SKM-1 treated with dmso at 0.1 percent for 144 hours (cell line): ENCODE results near the gene SPIRE2.
"Not testable (repeated sequence)": the region's sequence is repeated elsewhere in the genome, so short reads cannot be mapped to it uniquely, and the experiment has no call there.

Experiments used
- DNase-seq: peaks from one replicate; lab custom pipeline; 2025; ENCODE audit not compliant: unreplicated experiment; lab: John Stamatoyannopoulos, UW

Gene SPIRE2

DNA sequence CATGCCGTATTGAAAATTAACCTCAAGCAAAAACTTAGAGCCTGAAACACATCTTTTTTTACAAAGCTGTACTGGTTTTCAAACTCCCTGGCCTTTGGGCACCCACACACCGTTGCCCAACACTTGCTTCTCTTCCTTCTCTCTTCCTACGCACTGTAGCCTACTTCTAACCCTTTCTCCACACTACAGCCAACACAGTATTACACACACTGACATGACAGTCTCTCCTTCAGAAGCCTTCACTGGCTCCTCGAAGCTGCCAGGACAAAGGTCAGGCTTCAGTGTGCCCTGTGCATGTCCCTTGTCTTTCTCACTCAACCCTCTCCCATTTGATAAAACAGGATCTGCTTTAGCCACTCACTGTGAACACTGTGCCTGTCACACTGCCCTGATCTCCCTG is 19.8 kb upstream of the SPIRE2 start:
- no peak for DNase-seq

DNA sequence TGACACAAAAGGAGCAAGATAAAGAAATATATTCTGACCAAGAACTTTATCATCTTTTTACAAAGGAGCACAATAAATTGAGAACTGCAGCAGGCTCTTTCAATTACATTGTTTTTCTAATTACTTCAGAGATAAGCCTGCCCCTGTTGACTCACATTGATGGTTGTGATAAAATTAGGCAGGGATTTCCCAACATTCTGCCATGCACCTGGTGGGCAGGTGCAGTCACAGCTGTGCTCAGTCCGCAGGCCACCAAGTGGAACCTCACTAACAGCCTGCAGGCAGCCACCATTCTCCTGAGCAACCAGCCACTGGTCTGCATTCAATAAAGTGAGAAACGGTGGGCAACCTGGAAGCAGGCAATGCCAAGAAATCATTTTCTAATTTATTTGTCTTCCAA is 17.0 kb upstream of the SPIRE2 start:
- no peak for DNase-seq

DNA sequence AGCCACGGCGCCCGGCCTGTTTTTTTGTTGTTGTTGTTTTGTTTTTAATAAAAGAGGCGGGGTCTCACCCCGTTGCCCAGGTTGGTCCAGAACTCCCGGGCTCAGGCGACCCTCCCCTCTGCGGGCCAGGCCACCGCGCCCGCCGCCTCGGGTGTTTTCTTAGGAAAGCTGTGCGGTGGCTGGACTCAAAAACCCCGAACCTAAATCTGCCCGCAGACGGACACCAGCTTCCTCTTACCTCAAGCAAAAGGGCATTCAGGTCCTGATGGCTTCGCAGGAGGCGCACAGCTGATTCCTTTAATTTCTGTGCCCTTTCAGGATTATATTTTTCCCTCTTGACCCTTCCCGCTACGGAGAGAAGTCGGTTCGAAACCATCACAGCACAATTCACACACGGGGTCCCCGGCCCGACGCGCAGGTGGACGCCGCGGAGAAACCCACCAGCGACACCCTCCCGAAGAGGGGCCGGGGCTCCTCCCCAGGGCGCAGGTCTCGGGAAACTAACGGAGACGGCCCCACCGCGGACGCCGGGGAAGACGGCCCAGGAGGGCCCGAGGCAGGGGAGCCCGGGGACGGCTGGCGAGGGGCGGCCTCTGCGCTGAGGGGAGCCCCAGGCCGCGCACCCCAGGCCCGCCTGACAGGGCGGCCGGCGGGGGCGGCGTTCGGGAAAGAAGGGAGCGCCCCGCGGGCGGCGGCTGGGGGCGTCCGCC is 12.5 kb upstream of the SPIRE2 start:
- DNase-seq: peak; percentile 26

DNA sequence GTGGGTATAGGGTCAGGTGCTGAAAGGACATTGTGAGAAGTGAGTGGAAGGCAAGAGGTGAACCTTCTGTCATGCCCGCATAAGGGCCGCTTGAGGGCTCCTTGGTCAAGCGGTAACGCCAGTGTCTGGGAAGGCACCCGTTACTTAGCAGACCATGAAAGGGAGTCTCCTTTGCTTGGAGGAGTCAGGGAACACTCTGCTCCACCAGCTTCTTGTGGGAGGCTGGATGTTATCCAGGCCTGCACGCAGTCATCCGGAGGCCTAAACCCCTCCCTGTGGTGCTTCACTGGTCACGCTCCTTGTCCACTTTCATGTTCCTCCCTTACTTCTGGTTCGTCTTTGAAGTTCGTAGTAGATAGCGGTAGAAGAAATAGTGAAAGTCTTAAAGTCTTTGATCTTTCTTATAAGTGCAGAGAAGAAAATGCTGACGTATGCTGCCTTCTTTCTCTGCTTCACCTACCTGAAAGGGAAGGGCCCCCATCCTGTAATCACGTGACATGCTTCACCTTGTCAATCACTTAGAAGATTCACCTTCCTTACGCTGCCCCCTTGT is 9.3 kb upstream of the SPIRE2 start:
- not testable (repeated sequence) for DNase-seq

DNA sequence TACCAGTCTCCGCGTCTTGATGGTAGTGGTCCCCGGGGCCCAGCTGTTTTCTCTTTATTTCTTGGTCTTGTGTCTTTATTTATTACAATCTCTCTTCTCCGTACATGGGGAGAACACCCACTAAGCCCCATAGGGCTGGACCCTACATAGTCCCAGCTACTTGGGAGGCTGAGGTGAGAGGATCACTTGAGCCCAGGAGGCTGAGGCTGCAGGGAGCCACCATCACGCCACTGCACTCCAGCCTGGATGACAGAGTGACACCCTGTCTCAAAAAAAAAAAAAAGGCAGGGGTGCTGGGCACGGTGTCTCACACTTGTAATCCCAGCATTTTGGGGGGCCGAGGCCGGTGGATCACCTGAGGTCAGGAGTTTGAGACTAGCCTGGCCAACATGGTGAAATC is 8.8 kb upstream of the SPIRE2 start:
- DNase-seq: not testable (repeated sequence)

DNA sequence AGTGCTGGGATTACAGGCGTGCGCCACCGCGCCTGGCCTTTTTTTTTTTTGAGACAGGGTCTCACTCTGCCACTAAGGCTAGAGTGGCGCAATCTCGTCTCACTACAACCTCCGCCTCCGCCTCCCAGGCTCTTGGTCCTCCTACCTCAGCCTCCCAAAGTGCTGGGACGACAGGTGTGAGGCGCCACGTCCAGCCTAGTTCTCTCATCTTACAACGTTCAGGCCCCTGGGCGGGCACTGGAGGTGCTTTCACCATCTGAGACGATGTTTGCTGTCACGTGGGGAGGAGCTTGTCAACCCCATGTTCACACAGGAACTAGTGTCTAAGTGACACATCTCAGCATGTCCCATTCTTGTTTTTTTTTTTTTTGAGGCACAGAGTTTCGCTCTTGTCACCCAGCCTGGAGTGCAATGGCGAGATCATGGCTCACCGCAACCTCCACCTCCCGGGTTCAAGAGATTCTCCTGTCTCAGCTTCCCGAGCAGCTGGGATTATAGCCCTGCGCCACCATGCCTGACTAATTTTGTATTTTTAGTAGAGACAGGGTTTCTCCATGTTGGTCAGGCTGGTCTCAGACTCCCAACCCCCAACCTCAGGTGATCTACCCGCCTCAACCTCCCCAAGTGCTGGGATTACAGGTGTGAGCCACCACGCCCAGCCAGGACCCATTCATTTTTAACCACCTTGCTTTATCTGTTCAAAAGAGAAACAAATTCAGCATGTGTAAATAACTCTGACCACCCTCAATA is 6.7 kb upstream of the SPIRE2 start:
- DNase-seq: no peak

DNA sequence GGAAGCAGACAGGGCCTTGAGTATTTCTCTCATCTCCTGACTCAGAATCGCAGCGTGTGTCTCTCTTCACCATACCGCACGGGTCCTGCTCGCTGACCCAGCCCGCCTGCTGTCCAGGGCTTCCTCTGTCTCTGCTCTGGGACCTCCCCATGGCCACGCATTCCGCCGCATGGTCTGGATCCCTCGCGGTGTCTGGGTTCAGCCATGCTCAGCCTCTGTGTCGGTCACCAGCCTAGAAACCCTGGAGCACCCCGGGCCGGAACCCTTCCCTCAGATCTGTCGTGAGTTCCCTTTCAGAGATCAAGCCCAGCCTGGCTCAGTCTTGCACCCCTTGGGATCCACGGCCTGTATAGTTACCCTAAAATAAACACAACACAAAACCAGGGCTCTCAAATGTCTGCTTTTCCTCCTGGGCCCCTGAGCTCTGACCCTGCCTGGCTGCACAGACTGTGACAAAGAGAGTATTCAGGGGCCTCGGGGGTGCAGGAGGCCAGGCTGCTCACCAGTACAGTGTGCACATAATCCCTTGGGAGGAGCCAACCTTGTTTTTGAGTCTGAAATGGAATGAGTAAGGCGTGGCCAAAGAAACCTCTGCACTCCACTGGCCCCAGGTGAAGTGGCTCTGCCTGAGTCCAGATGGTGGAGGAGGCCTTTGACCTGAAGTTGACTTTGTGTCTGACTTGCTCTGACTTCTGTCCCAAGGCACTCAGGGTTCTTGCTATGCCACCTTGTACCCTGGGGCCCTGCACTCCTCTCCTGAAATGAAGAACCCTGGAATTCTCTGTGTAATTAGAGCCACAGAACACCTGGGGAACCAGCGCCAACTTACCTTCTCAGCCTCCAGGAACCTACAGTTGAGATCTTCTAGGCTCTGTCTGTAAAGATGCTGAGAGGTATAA is 5.8 kb upstream of the SPIRE2 start:
- no peak for DNase-seq

DNA sequence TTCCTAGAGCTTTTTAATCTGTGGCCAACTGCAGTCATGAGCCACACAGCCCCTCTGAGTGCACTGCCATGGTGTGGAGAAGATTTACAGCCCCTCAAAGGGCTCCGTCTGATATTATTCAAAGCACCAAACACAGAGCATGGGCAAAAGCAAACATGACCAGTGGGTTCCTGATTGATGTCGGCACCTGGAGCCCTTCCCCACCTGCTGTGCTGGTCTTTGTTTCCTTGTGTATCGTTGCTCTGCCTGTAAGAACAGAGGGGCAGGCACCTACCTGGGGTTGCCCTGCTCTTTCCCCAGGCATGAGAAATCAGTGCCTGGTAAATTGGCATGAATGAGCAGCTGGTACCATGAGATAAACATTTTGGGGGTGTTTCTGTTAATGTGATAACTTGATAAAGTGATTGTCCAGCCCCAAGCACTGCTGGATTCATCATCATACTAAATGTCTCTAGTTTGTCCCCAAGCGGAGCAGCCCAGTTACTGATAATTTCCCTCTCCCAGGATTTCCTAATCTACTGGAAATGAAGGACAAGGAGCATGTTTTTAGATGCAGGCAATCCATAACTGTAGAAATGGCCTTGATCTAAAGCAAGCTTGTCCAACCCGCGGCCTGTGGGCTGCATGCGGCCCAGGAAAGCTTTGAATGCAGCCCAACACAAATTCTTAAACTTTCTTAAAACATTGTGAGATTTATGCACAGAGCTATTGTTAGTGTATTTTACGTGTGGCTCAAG is 5.0 kb upstream of the SPIRE2 start:
- no peak for DNase-seq

DNA sequence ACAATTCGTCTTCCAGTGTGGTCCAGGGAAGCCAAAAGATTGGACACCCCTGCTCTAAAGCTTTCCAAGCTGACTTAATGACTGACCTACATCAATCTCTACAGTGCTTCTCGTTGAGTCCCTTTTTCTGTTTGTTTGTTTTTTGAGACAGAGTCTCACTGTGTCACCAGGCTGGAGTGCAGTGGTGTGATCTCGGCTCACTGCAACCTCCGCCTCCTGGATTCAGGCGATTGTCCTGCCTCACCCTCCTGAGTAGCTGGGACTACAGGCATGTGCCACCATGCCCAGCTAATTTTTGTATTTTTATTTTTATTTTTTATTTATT is 4.5 kb upstream of the SPIRE2 start:
- not testable (repeated sequence) for DNase-seq

DNA sequence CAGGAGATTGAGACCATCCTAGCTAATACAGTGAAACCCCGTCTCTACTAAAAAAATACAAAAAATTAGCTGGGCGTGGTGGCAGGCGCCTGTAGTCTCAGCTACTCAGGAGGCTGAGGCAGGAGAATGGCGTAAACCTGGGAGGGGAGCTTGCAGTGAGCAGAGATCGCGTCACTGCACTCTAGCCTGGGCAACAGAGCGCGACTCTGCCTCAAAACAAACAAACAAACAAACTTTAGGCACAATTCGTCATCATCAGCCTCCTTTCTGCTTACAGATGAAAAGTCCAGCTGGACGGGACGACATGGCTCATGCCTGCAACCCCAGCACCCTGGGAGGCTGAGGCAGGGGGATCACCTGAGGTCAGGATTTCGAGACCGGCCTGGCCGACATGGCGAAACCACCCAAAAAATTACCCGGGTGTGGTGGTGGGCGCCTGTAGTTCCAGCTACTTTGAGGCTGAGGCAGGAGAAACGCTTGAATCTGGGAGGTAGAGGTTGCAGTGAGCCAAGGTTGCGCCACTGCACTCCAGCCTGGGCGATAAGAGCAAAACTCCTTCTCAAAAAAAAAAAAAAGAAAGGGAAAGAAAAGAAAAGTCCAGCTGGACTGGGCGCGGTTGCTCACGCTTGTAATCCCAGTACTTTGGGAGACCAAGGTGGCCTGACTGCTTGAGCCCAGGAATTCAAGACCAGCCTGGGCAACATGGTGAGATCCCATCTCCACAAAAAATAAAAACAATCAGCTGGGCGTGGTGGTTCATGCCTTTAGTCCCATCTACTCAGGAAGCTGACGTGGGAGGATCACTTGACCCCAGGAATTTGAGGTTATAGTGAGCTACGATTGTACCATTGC is 1.5 kb upstream of the SPIRE2 start:
- no peak for DNase-seq

DNA sequence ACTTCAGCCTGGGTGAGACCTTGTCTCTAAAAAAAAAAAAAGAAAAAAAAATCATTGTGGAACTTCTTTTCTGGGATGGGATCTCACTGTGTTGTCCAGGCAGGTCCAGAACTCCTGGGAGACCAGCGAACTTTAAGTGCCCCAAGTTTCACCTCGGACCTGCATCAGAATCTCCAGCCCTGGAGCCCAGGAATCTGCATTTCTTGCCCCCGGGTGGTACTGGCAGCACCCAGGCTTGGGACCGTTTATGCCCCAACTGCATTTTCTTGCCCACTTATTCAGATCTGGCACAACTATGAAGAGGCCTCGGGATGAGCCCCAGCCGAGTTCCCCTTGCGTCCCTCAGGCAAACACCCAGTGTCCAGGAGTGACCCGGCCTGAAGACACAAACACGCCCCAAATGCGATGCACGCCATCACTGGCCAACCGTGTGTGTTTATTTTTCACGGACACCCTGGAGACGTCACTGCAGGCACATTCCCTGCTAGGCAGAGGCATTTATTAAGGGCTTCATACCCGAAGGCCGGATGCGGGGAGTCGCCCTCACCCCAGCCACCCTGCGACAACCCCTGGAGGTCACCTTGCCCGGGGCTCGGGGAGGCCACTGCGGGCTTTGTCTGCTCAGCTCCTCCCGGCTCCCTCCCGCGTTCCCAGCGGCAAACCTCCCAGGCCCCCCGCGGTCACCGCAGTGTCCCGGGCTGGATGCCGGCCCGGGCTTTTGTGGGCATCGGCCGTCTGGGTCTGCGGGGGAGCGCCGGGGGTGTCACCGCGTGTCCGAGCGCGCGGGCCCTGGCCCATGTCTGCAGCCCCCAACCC is 684 bp upstream of the SPIRE2 start:
- DNase-seq: no peak

DNA sequence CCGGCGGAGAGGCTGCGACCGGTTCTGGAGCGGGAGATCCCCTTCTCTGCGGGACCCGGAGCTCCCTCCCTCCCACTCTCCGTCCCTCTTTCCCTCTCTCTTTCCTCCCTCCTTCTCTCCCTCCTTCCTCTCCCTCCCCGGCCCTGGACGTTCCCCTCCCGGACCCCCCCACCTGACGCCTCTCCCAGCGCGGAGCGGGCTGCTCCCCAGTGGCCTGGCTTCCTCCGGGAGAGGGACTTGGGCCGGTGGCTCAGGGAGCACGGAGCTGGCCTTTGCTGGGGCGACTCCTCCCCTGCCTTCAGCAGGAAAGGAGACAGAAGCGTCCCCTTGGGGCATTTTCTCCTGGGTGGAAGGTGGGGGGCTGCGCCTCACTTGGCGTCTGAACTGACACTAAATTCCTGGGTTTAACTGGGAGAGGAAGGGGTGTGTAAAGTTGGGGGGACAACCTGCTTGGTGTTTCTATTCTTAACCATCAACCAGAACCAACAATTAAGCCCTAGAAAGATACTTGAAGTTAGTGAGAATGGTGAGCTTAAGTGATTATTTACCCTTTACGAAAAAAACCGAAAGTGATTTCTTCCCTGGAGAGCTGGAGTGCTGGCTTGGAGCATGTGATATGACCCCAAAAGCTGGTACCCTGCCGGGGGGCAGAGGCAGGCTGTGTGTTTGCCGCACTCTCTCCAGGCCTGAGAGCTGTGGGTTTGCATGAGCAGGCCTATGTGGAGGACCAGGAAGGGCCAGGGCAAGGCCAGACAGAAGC is 775 bp downstream of the SPIRE2 start:
- DNase-seq: no peak

DNA sequence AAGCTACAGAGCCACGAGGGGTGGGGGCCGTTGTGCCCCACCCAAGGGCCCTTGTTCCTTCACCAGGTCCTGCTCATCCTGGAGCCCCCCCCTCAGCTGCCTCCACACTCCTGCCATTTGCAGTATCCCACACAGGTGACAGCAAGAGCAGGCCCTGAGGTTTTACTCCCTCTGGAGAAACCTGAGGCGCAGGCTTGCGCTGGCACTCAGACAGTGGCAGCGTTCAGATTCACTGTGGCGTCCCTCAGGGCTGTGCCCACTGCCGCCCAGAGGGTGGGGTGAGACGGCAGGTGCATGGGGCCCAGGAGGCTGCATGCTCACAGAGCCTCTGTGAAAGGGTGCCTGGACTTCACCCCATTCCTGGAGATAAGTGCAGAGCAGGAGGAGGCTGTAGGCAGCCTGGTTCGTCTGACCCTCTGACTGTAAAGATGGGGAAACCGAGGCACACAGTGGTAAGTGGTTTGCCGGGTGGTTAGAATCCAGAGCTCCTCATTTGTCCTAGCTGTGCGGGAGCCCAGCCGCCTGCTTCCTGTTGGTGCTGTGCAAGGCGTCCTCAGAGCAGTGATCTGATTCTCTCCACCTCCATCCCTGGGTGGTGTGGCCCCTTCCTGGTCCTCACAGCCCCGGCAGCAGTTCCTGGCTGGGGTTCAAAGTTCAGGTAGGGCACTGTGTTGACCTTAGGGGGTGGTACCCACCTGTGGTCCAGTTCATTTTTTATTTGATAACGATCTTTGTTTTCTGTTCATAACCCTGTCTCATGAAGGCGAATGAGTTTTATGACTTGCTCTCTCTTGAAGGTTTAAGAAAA is 1.6 kb downstream of the SPIRE2 start:
- no peak for DNase-seq

DNA sequence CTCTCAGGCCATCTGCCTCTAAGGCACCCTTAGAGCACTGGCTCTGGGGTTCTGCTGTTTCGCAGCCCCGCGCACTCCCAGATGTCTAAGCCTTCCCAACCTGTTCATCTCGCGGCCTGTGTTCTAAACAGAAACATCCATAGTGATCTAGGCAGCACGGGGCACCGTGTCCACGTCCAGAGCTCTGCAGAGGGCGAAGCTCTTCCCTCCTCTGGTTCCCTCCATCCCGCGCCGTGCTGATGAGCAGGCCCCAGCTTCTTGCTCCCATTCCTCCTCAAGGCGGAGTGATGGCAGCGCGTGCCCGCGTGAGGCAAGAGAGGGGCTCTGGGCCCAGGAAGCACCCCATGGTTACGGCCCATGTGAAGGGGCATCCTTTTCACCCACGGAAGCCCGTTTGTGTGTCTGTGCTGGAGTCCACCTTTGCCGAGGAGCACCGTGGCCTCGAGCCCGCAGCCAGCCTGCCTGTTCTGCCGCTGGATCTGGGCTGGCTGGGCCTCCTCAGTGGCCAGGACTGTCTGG is 3.6 kb downstream of the SPIRE2 start:
- DNase-seq: no peak

DNA sequence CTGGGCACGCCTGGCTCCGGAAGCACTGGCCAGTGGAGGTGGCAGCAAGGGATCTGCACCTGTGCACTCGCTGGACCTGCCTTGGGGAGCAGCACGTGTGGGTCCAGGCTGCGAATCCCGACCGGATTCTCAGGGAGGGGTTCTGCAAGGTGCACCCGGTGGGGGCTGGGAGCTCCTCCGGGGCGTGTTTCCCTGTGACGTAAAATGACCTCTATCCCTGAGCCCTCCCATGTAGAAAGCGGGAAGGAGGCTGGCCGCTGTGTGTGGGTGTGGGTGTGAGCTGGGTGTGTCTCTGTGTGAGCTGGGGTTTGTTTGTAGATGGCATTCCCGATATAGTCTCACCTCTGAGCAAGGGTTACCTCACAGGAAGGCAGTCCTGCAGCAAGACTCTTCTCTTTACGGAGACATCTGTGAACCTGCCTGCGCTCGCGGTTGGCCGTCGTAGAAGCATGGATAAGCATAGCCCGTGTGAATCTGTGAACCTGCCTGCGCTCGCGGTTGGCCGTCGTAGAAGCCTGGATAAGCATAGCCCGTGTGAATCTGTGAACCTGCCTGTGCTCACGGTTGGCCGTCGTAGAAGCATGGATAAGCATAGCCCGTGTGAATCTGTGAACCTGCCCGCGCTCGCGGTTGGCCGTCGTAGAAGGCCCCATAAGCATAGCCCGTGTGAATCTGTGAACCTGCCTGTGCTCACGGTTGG is 5.5 kb downstream of the SPIRE2 start:
- DNase-seq: not testable (repeated sequence)

DNA sequence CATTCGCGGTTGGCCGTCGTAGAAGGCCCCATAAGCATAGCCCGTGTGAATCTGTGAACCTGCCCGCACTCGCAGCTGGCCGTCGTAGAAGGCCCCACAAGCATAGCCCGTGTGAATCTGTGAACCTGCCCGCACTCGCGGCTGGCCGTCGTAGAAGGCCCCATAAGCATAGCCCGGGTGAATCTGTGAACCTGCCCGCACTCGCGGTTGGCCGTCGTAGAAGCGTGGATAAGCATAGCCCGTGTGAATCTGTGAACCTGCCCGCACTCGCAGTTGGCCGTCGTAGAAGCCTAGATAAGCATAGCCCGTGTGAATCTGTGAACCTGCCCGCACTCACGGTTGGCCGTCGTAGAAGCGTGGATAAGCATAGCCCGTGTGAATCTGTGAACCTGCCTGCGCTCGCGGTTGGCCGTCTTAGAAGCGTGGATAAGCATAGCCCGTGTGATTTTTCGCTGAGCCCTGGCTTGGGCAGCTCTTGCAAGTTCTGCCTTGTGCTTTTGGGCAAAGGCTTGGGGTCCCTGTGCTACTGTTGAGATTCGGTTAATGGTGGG is 6.6 kb downstream of the SPIRE2 start:
- DNase-seq: not testable (repeated sequence)
